Endothelial cell of umbilical vein (primary cell): ENCODE measurements around the gene CHST11. TPM values are rescaled to one million over a fixed set of nuclear protein-coding genes. Genes with fewer than 3 reads are reported as not detected.

Experiments used
- BruUV-seq: library from RNA; stranded (reverse); fragments of 400-500 nt; replicated peaks from 2 replicates; lab custom pipeline; 2021; lab: Mats Ljungman, UMichigan
- CTCF ChIA-PET: fragments of 300-600, 350-600 bp; sonication (Branson Sonifier 250); formaldehyde crosslinking; loops from one replicate; lab custom pipeline; 2021; ENCODE audit warnings: antibody characterized with exemption, inconsistent platforms; lab: Charles Lee
- POLR2A ChIA-PET: fragments of 300-600, 350-600 bp; sonication (Branson Sonifier 250); formaldehyde crosslinking; loops from one replicate; lab custom pipeline; 2021; ENCODE audit warnings: antibody characterized with exemption, inconsistent platforms; lab: Charles Lee
- DNase-seq: peaks from one replicate; pipeline ENCODE4 v3.0.0-alpha.2; 2011; ENCODE audit warnings: low read depth, low spot score
- FAIRE-seq: peaks from 2 replicates; lab custom pipeline; 2011; peaks lifted over from hg19 to GRCh38; lab: Jason Lieb, UNC
- H2AFZ ChIP-seq: 2 replicates; pipeline ENCODE4 v1.6.0; 2012; ENCODE audit warnings: low read depth, low read length, control low read depth, inconsistent platforms
- H3K27ac ChIP-seq: 2 replicates; pipeline ENCODE4 v1.5.1; 2011; ENCODE audit warnings: low read depth, mild to moderate bottlenecking, control low read depth, low read length, moderate library complexity; ENCODE audit not compliant: insufficient read depth
- H3K27me3 ChIP-seq, 2 experiments: 2 replicates each; pipeline versions ENCODE4 v1.6.0 to v1.6.1; 2011; ENCODE audit warnings: low read length in 2 of 2, mixed read lengths in 1 of 2; ENCODE audit not compliant: control insufficient read depth in 2 of 2, insufficient read depth in 2 of 2
- H3K36me3 ChIP-seq, 2 experiments: 2 replicates in 1 of 2; 3 replicates in 1 of 2; pipeline ENCODE4 v1.5.1; 2011; ENCODE audit warnings: low read length in 2 of 2, mild to moderate bottlenecking in 1 of 2, moderate library complexity in 1 of 2; ENCODE audit not compliant: control insufficient read depth in 2 of 2, insufficient read depth in 2 of 2; ENCODE audit errors: extremely low read depth in 1 of 2
- H3K4me1 ChIP-seq: 3 replicates; pipeline ENCODE4 v1.5.1; 2011; ENCODE audit warnings: mild to moderate bottlenecking, low read length; ENCODE audit not compliant: control insufficient read depth, insufficient read depth; ENCODE audit errors: extremely low read depth
- H3K4me2 ChIP-seq: 2 replicates; pipeline ENCODE4 v1.6.1; 2011; ENCODE audit warnings: low read length, control low read depth, mixed read lengths; ENCODE audit not compliant: insufficient read depth
- H3K4me3 ChIP-seq, 3 experiments: fragments of 200-600 bp in 1 of 3; sonication (generic), shearing (Covaris generic) in 1 of 3; replicated peaks in 1 of 3; 2 replicates each; pipeline ENCODE4 v1.5.1; 2011 to 2016; ENCODE audit warnings: control low read depth in 3 of 3, low read length in 3 of 3, mild to moderate bottlenecking in 2 of 3, inconsistent platforms in 1 of 3, low read depth in 1 of 3, moderate library complexity in 1 of 3; ENCODE audit not compliant: insufficient read depth in 1 of 3
- H3K79me2 ChIP-seq: 2 replicates; pipeline ENCODE4 v1.6.0; 2012; ENCODE audit warnings: low read length, inconsistent platforms; ENCODE audit not compliant: control insufficient read depth, insufficient read depth
- H3K9ac ChIP-seq: replicated peaks from 2 replicates; pipeline ENCODE3; 2011; ENCODE audit warnings: low read length, control low read depth; ENCODE audit not compliant: insufficient read depth; ENCODE audit errors: extremely low read depth
- H3K9me1 ChIP-seq: replicated peaks from 3 replicates; pipeline ENCODE4 v1.6.0; 2011; ENCODE audit warnings: mild to moderate bottlenecking, low read length; ENCODE audit not compliant: control insufficient read depth, insufficient read depth; ENCODE audit errors: extremely low read depth
- H3K9me3 ChIP-seq: replicated peaks from 2 replicates; pipeline ENCODE4 v1.5.1; 2012; ENCODE audit warnings: low read length, inconsistent platforms; ENCODE audit not compliant: control insufficient read depth, insufficient read depth
- H4K20me1 ChIP-seq: replicated peaks from 2 replicates; pipeline ENCODE3; 2011; ENCODE audit warnings: mild to moderate bottlenecking, low read length; ENCODE audit not compliant: control insufficient read depth, insufficient read depth; ENCODE audit errors: extremely low read depth
- CTCF ChIP-seq, 2 donors: IDR thresholded peaks; 1 replicate in 1 of 2; 2 replicates in 1 of 2; pipeline ENCODE4 v1.5.1; 2011; ENCODE audit warnings: low read length in 2 of 2, mild to moderate bottlenecking in 2 of 2, moderate library complexity in 2 of 2, control low read depth in 1 of 2, inconsistent platforms in 1 of 2, low read depth in 1 of 2; ENCODE audit not compliant: insufficient read depth in 1 of 2; ENCODE audit errors: extremely low read depth in 1 of 2
- EZH2 ChIP-seq: IDR thresholded peaks from 2 replicates; pipeline ENCODE4 v1.6.1; 2012; ENCODE audit warnings: borderline replicate concordance, low read depth, mild to moderate bottlenecking, moderate library complexity, low read length, inconsistent platforms; ENCODE audit not compliant: severe bottlenecking
- FOS ChIP-seq: IDR thresholded peaks from 2 replicates; pipeline ENCODE4 v1.6.1; 2011; ENCODE audit warnings: mild to moderate bottlenecking, low read length, moderate library complexity, borderline replicate concordance; ENCODE audit not compliant: insufficient read depth
- GATA2 ChIP-seq: IDR thresholded peaks from 2 replicates; pipeline ENCODE4 v1.7.0; 2011; ENCODE audit warnings: low read depth, mild to moderate bottlenecking, moderate library complexity, mixed read lengths, low read length; ENCODE audit not compliant: insufficient read length, insufficient read depth
- JUN ChIP-seq: IDR thresholded peaks from 2 replicates; pipeline ENCODE4 v1.6.1; 2011; ENCODE audit warnings: borderline replicate concordance, low read depth; ENCODE audit not compliant: insufficient read length, insufficient read depth
- MAX ChIP-seq: IDR thresholded peaks from 2 replicates; pipeline ENCODE4 v1.6.1; 2011; ENCODE audit not compliant: insufficient read depth, insufficient read length
- MYC ChIP-seq: IDR thresholded peaks from one replicate; pipeline ENCODE4 v1.6.1; 2011; ENCODE audit warnings: mild to moderate bottlenecking, low read depth, low read length
- POLR2A ChIP-seq: IDR thresholded peaks from 2 replicates; pipeline ENCODE4 v1.6.1; 2012; ENCODE audit warnings: low read depth, mild to moderate bottlenecking, control low read depth, low read length
- POLR2AphosphoS5 ChIP-seq: IDR thresholded peaks from 2 replicates; pipeline ENCODE4 v1.6.1; 2012; ENCODE audit warnings: low read depth, mild to moderate bottlenecking, control low read depth, low read length, moderate library complexity; ENCODE audit not compliant: insufficient read depth
- dilution Hi-C: fragments of 300-500 bp; cut with MboI; formaldehyde crosslinking; loops from one replicate; pipeline ENCODE4 v1.15.0; 2019; ENCODE audit warnings: low sequenced_read_pairs; ENCODE audit not compliant: extremely low pct_ligation_motif_present
- intact Hi-C: fragments of 100-400 bp; cut with micrococcal nuclease; formaldehyde crosslinking; loops from one replicate; pipeline ENCODE4 v1.10.0; 2022
- polyA plus RNA-seq, 4 experiments: library from polyadenylated mRNA; depleted of rRNA in 3 of 4; stranded (reverse) in 3 of 4; unstranded in 1 of 4; fragments of >200 nt; gene quantifications; 2 replicates each; pipeline versions ENCODE4 v1.2.1 to v1.2.3, GENCODE V29; 2011 to 2012; ENCODE audit warnings: missing spikeins in 1 of 4
- total RNA-seq: library from RNA; stranded (reverse); gene quantifications from 2 replicates; pipeline ENCODE4 v1.2.3, GENCODE V29; 2021

The CHST11 gene
- total and polyA plus RNA-seq, 2 donors (not counting 3 experiments of a cell fraction or from before 2014, with no cell fraction given), result 19.7 to 20.9 TPM

- no peak for DNase-seq
- Histone ChIP-seq H3K9ac (no peak overlapping the region), H3K4me2 (no peak overlapping the region), H3K4me1 (peaks cover 5% of the 10 kb centered on the region), H4K20me1 (no peaks in the 10 kb centered on the region), H3K9me3 (no peaks in the 10 kb centered on the region), H3K79me2 (no peaks in the 10 kb centered on the region), H3K27ac (no peak overlapping the region), H3K4me3 (no peak overlapping the region), H3K9me1 (no peaks in the 10 kb centered on the region), H3K36me3 (peaks cover 0 to 2% of the 10 kb centered on the region in 2 experiments), H2AFZ (no peak overlapping the region), H3K27me3 (no peaks in the 10 kb centered on the region)
- FAIRE-seq, result no peak
- TF ChIP-seq GATA2 (no peak), POLR2A (no peak), CTCF (IDR thresholded peaks at IDR 0.05; ENCODE audit: extremely low read depth in 1 of 2, insufficient read depth in 1 of 2, low read depth in 1 of 2, low read length in 2 of 2) (no peak), POLR2AphosphoS5 (no peak), MAX (no peak), EZH2 (no peak), JUN (no peak), MYC (no peak), FOS (no peak)
- intact Hi-C loops, result no loop called here
- POLR2A ChIA-PET, result no interaction called here
- BruUV-seq, result no TSS peak
- dilution Hi-C loops, result no loop called here
- CTCF ChIA-PET, result interaction anchor here (0.7 kb wide), 1 partner anchor 10 kb away, joined by 5 read pairs; no protein-coding TSS in a partner anchor
These were observed 296.1 kb downstream of the CHST11 start for GRCh38 chr12:104752881-104753280.
